ENCODE measurements around the gene CYP26B1. TPM values are rescaled to one million over a fixed set of nuclear protein-coding genes. Genes with fewer than 3 reads are reported as not detected.

Gene CYP26B1
- polyA plus RNA-seq, 1 donor (not counting 4 experiments of a cell fraction or from before 2014, with no cell fraction given), result 1.2 TPM

GRCh38 chr2:72180351-72180750 is 32.7 kb upstream of the CYP26B1 start:
- H2AFZ ChIP-seq (ENCODE audit: control insufficient read depth, low read length), result no peak overlapping the region
- no peak overlapping the region for H3K9ac ChIP-seq (ENCODE audit: control insufficient read depth, extremely low read depth, insufficient read depth, low read length)
- H3K4me3 ChIP-seq (ENCODE audit: control insufficient read depth in 2 of 3, extremely low read depth in 1 of 3, insufficient read depth in 2 of 3, low read depth in 1 of 3, low read length in 3 of 3), result no peak overlapping the region
- H3K9me1 ChIP-seq (ENCODE audit: control insufficient read depth, extremely low read depth, insufficient read depth, low read length), result no peaks in the 10 kb centered on the region
- DNase-seq (ENCODE audit: low read depth, low spot score), result no peak
- TF ChIP-seq EZH2 (IDR thresholded peaks at IDR 0.05; ENCODE audit: low read length) (no peak), CTCF (optimal IDR thresholded peaks at IDR 0.05 in 1 of 3, IDR thresholded peaks at IDR 0.05 in 1 of 3, conservative IDR thresholded peaks at IDR 0.05 in 1 of 3; ENCODE audit: extremely low read depth in 1 of 3, insufficient read depth in 2 of 3, low read length in 3 of 3) (no peak)
- peaks cover 5 to 9% of the 10 kb centered on the region in 2 experiments for H3K36me3 ChIP-seq (ENCODE audit: control insufficient read depth in 2 of 2, extremely low read depth in 1 of 2, insufficient read depth in 2 of 2, low read length in 2 of 2)
- no peak for FAIRE-seq
- H3K79me2 ChIP-seq (ENCODE audit: control insufficient read depth, insufficient read depth, low read length), result no peaks in the 10 kb centered on the region
- no peaks in the 10 kb centered on the region for H3K27me3 ChIP-seq (ENCODE audit: control insufficient read depth, extremely low read depth, insufficient read depth, low read length)
- H3K4me2 ChIP-seq (ENCODE audit: control insufficient read depth, extremely low read depth, insufficient read depth, low read depth, low read length), result no peak overlapping the region
- dilution Hi-C loops (cut with MboI; ENCODE audit: extremely low pct_ligation_motif_present, low sequenced_read_pairs), result no loop called here
- no peaks in the 10 kb centered on the region for H3K4me1 ChIP-seq (ENCODE audit: control insufficient read depth, extremely low read depth, insufficient read depth, low read length)
- H4K20me1 ChIP-seq (ENCODE audit: control insufficient read depth, extremely low read depth, insufficient read depth, low read length), result no peaks in the 10 kb centered on the region
- no peaks in the 10 kb centered on the region for H3K9me3 ChIP-seq (ENCODE audit: control insufficient read depth, low read depth, low read length)
- no peak overlapping the region for H3K27ac ChIP-seq (ENCODE audit: control insufficient read depth, insufficient read depth, low read length)

GRCh38 chr2:72178551-72178950 is 30.9 kb upstream of the CYP26B1 start:
- no peak for DNase-seq (ENCODE audit: low read depth, low spot score)
- no peak overlapping the region for H3K27ac ChIP-seq (ENCODE audit: control insufficient read depth, insufficient read depth, low read length)
- H3K36me3 ChIP-seq (ENCODE audit: control insufficient read depth in 2 of 2, extremely low read depth in 1 of 2, insufficient read depth in 2 of 2, low read length in 2 of 2), result peaks cover 5 to 9% of the 10 kb centered on the region in 2 experiments
- no peaks in the 10 kb centered on the region for H3K27me3 ChIP-seq (ENCODE audit: control insufficient read depth, extremely low read depth, insufficient read depth, low read length)
- no peak overlapping the region for H3K4me3 ChIP-seq (ENCODE audit: control insufficient read depth in 2 of 3, extremely low read depth in 1 of 3, insufficient read depth in 2 of 3, low read depth in 1 of 3, low read length in 3 of 3)
- no peaks in the 10 kb centered on the region for H3K79me2 ChIP-seq (ENCODE audit: control insufficient read depth, insufficient read depth, low read length)
- TF ChIP-seq EZH2 (IDR thresholded peaks at IDR 0.05; ENCODE audit: low read length) (no peak), CTCF (optimal IDR thresholded peaks at IDR 0.05 in 1 of 3, IDR thresholded peaks at IDR 0.05 in 1 of 3, conservative IDR thresholded peaks at IDR 0.05 in 1 of 3; ENCODE audit: extremely low read depth in 1 of 3, insufficient read depth in 2 of 3, low read length in 3 of 3) (no peak)
- H2AFZ ChIP-seq (ENCODE audit: control insufficient read depth, low read length), result no peak overlapping the region
- H3K9ac ChIP-seq (ENCODE audit: control insufficient read depth, extremely low read depth, insufficient read depth, low read length), result no peak overlapping the region
- H3K9me3 ChIP-seq (ENCODE audit: control insufficient read depth, low read depth, low read length), result no peaks in the 10 kb centered on the region
- no peaks in the 10 kb centered on the region for H3K9me1 ChIP-seq (ENCODE audit: control insufficient read depth, extremely low read depth, insufficient read depth, low read length)
- no peaks in the 10 kb centered on the region for H4K20me1 ChIP-seq (ENCODE audit: control insufficient read depth, extremely low read depth, insufficient read depth, low read length)
- FAIRE-seq, result no peak
- H3K4me1 ChIP-seq (ENCODE audit: control insufficient read depth, extremely low read depth, insufficient read depth, low read length), result no peaks in the 10 kb centered on the region
- dilution Hi-C loops (cut with MboI; ENCODE audit: extremely low pct_ligation_motif_present, low sequenced_read_pairs), result no loop called here
- no peak overlapping the region for H3K4me2 ChIP-seq (ENCODE audit: control insufficient read depth, extremely low read depth, insufficient read depth, low read depth, low read length)

Measured in keratinocyte (primary cell).